Uterus (tissue), 2 donors: ENCODE data around the gene DOCK1.

Source experiments
- CTCF ChIP-seq, 4 experiments: fragments of 200-600 bp in 2 of 4; fragments of 450-650 bp in 2 of 4; sonication (generic) in 2 of 4; IDR thresholded peaks; one replicate each; pipeline ENCODE4 v1.5.1; 2016 to 2019; ENCODE audit warnings: antibody characterized with exemption in 4 of 4, mild to moderate bottlenecking in 2 of 4, moderate library complexity in 1 of 4
- POLR2A ChIP-seq, 2 donors: fragments of 450-650 bp; IDR thresholded peaks; one replicate each; pipeline ENCODE4 v1.6.1; 2016; ENCODE audit warnings: antibody characterized with exemption in 2 of 2, mild to moderate bottlenecking in 1 of 2, moderate library complexity in 1 of 2

- TF ChIP-seq CTCF (IDR thresholded peaks at IDR 0.05) (no peak), POLR2A (IDR thresholded peaks at IDR 0.05) (no peak)
Observed at GRCh38 chr10:127262606-127263005, 357.4 kb downstream of the DOCK1 start.
